ENCODE measurements around the gene PACS1. TPM values are rescaled to one million over a fixed set of nuclear protein-coding genes. Genes with fewer than 3 reads are reported as not detected.

PACS1 gene
- total RNA-seq, 1 donor from 2014 or later = 49.9 TPM

GRCh38 chr11:66262191-66262590 is 192.1 kb downstream of the PACS1 start:
- Mint-ChIP-seq H3K4me3 (no peak overlapping the region), H3K27me3 (no peaks in the 10 kb centered on the region), H3K27ac (no peak overlapping the region), H3K9me3 (no peaks in the 10 kb centered on the region), H3K36me3 (peaks cover 3% of the 10 kb centered on the region), H3K4me1 (ENCODE audit: unreplicated experiment) (peaks cover 17% of the 10 kb centered on the region)
- no peak for TF ChIP-seq CTCF (conservative IDR thresholded peaks at IDR 0.05)
- no peak for DNase-seq (ENCODE audit: extremely low spot score, unreplicated experiment)

- peaks cover 3% of the 10 kb centered on the region for H3K36me3 Mint-ChIP-seq
- no peak overlapping the region for H3K27ac Mint-ChIP-seq
- DNase-seq (ENCODE audit: extremely low spot score, unreplicated experiment) = no peak
- peaks cover 19% of the 10 kb centered on the region for H3K4me1 Mint-ChIP-seq (ENCODE audit: unreplicated experiment)
- H3K4me3 Mint-ChIP-seq = no peak overlapping the region
- no peak for TF ChIP-seq CTCF (conservative IDR thresholded peaks at IDR 0.05)
- no peaks in the 10 kb centered on the region for H3K9me3 Mint-ChIP-seq
- no peaks in the 10 kb centered on the region for H3K27me3 Mint-ChIP-seq
These were observed 192.6 kb downstream of the PACS1 start for GRCh38 chr11:66262696-66263095.

- Mint-ChIP-seq H3K9me3 (no peaks in the 10 kb centered on the region), H3K36me3 (peaks cover 3% of the 10 kb centered on the region), H3K27ac (no peak overlapping the region), H3K4me3 (no peak overlapping the region), H3K4me1 (ENCODE audit: unreplicated experiment) (peaks cover 19% of the 10 kb centered on the region), H3K27me3 (no peaks in the 10 kb centered on the region)
- DNase-seq (ENCODE audit: extremely low spot score, unreplicated experiment) = no peak
- no peak for TF ChIP-seq CTCF (conservative IDR thresholded peaks at IDR 0.05)
These were observed 193.2 kb downstream of the PACS1 start for GRCh38 chr11:66263231-66263630.

GRCh38 chr11:66263785-66264184 is 193.7 kb downstream of the PACS1 start:
- TF ChIP-seq CTCF (conservative IDR thresholded peaks at IDR 0.05) = no peak
- no peak for DNase-seq (ENCODE audit: extremely low spot score, unreplicated experiment)
- H3K4me1 Mint-ChIP-seq (ENCODE audit: unreplicated experiment) = peaks cover 16% of the 10 kb centered on the region
- H3K27me3 Mint-ChIP-seq = no peaks in the 10 kb centered on the region
- no peaks in the 10 kb centered on the region for H3K9me3 Mint-ChIP-seq
- no peak overlapping the region for H3K27ac Mint-ChIP-seq
- H3K4me3 Mint-ChIP-seq = no peak overlapping the region
- peaks cover 3% of the 10 kb centered on the region for H3K36me3 Mint-ChIP-seq

GRCh38 chr11:66264383-66264782 is 194.3 kb downstream of the PACS1 start:
- DNase-seq (ENCODE audit: extremely low spot score, unreplicated experiment) = no peak
- no peak for TF ChIP-seq CTCF (conservative IDR thresholded peaks at IDR 0.05)
- no peaks in the 10 kb centered on the region for H3K27me3 Mint-ChIP-seq
- H3K4me3 Mint-ChIP-seq = no peak overlapping the region
- peaks cover 12% of the 10 kb centered on the region for H3K4me1 Mint-ChIP-seq (ENCODE audit: unreplicated experiment)
- no peaks in the 10 kb centered on the region for H3K9me3 Mint-ChIP-seq
- no peaks in the 10 kb centered on the region for H3K36me3 Mint-ChIP-seq
- no peak overlapping the region for H3K27ac Mint-ChIP-seq

GRCh38 chr11:66264914-66265313 is 194.8 kb downstream of the PACS1 start:
- DNase-seq (ENCODE audit: extremely low spot score, unreplicated experiment) = no peak
- no peaks in the 10 kb centered on the region for H3K36me3 Mint-ChIP-seq
- H3K4me1 Mint-ChIP-seq (ENCODE audit: unreplicated experiment) = peaks cover 10% of the 10 kb centered on the region
- H3K9me3 Mint-ChIP-seq = no peaks in the 10 kb centered on the region
- no peaks in the 10 kb centered on the region for H3K27me3 Mint-ChIP-seq
- TF ChIP-seq CTCF (conservative IDR thresholded peaks at IDR 0.05) = peak; percentile 60
- H3K4me3 Mint-ChIP-seq = no peak overlapping the region
- no peak overlapping the region for H3K27ac Mint-ChIP-seq
